Left hindlimb (tissue), 1 donor: ENCODE results near the gene SLC39A8.
"Not testable (repeated sequence)": the region's sequence is repeated elsewhere in the genome, so short reads cannot be mapped to it uniquely, and the experiment has no call there.

Experiments used
- DNase-seq: peaks from one replicate; pipeline ENCODE4 v3.0.0-alpha.2; 2018

Gene SLC39A8

DNA sequence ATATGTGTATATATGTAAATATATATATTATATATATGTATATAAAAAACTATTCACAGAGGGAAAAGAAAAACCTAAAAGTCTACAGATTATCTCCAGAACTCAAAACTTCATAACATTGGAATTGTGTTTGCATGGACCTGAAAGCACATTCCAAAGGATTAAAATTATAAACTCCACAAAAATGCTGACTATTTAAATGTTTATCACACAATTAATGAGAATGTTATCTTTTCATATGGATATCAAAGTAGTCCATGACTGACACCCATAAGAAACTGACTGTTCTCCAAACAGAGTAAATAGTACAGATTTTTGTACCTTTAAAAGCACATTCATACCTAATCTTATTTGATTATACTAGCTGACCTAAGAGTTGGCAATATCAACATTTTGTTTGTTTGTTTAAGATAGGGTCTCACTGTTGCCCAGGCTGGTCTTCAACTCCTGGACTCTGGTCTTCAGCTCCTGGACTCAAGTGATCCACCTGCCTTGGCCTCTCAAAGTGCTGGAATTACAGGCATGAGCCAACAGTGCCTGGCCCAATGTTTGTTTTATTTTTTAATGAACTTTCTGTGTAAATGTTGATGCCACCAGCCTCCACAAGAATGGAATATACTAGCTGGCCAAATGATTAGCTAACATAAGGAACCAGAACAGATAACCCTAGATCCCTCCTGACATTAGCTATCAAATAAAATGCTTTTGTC, 50.0 kb downstream of the SLC39A8 start:
- DNase-seq, result no peak

DNA sequence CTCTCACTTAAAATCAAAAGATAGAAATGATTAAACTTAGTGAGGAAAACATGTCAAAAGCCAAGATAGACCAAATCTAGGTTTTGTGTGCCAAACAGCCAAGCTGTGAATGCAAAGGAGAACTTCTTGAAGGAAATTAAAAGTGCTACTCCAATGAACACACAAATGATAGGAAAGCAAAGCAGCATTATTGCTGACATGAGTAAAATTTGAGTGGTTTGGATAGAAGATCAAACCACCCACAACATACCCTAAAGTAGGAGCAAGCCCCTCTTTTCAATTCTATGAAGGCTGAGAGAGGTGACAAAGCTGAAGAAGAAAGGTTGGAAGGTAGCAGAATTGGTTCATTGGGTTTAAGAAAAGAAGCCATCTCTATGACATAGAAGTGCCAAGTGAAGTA, 56.8 kb downstream of the SLC39A8 start:
- DNase-seq, result no peak

- no peak for DNase-seq
Observed at GRCh38 chr4:102285831-102286230, 59.5 kb downstream of the SLC39A8 start.

- no peak for DNase-seq
Observed at GRCh38 chr4:102281171-102281839, 64.0 kb downstream of the SLC39A8 start.

DNA sequence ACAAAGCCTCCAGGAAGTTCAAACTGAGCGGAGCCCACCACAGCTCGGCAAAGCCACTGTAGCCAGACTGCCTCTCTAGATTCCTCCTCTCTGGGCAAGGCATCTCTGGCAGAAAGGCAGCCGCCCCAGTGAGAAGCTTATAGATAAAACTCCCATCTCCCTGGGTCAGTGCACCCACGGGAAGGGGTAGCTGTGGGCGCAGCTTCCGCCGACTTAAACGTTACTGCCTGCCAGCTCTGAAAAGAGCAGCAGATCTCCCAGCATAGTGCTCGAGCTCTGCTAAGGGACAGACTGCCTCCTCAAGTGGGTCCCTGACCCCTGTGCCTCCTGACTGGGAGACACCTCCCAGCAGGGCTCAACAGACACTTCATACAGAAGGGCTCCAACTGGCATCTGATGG, 72.0 kb downstream of the SLC39A8 start:
- not testable (repeated sequence) for DNase-seq

DNA sequence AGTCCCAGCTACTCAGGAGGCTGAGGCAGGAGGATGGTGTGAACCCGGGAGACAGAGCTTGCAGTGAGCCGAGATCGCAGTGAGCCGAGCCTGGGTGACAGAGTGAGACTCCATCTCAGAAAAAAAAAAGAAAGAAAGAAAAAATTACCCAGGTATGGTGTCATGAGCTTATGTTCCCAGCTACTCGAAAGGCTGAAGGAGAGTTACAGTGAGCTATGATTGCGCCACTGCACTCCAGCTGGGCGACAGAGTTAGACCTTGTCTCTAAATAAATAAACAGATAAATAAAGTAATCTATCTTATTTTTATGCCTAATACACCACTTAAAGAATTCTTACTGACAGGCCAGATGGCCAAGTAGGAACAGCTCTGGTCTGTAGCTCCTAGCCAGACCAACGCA, 73.0 kb downstream of the SLC39A8 start:
- no peak for DNase-seq

DNA sequence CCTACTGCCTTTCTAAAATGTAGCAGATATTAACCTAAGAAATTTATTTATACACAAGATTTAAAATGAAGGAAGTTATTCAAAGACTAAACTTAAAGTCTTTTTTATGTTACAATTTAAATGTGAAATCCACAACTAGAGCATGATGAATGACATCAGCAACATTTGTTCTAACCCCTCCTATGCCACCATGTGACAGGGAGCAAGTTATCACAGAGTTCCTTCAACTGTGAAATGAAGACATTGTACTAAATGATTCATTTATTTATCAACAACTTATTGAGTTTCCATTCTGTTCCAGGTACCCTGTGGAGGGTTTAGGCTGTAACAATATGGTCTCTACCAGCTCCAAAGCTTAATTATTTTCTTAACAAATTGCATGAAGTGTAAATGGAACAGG, 76.9 kb downstream of the SLC39A8 start:
- DNase-seq, result no peak

GRCh38 chr4:102263024-102263787, 82.1 kb downstream of the SLC39A8 start:
- DNase-seq, result no peak

DNA sequence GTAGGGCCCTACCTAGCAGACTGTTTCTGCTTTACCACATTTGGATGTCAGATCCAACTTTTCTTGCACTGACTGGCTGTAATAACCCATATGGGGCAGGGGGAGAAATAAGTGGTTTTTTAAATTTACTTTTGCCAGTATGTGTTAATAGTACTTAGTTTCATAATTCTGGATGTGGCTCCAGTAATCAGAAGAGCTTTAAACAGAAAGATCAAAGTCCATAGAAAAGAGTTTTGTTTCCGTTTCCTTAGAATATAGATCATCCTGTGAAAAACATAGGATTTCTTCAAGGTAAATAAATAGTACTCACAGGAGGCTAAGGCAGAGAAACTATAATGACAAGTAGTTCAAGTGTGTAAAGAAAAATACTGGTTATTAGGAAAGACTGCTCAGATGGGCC, 85.6 kb downstream of the SLC39A8 start:
- DNase-seq, result no peak

GRCh38 chr4:102259081-102259480, 86.2 kb downstream of the SLC39A8 start:
- no peak for DNase-seq

DNA sequence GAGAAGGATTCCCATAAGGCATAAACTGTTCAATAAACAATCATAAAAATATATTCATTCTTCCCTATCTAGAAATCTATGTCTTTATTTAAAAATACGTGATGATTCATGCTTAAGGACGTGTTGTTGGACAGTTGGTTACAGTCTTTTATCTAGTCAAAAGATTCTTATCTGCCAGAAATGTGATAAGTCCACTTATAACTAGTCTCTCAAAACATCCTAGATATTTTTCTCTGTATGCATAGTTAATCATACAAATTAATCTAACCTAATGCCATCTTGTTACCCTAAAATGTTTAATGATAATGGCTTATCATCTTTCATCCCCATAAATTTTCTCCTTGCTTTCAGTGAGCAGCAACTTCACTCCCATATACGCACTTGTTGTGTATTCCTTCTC, 89.0 kb downstream of the SLC39A8 start:
- no peak for DNase-seq

DNA sequence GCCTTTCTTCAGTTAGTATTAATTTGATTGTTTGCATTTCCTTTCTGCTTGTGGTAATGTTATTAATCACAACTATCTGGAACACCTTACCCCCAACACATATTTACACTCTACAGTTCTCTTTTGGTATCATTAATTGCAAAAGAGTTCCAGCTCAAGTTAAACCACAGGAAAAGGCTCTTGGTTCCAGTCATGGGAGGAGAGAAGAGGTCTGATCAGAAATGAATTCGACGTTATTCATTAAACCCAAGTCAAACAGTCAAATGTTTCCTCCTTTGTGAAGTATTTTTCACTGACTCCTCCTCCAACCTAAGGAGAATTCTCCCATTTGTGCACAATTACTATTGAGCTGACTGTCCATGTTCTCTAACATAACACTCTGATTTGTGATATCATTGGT, 91.4 kb downstream of the SLC39A8 start:
- no peak for DNase-seq

DNA sequence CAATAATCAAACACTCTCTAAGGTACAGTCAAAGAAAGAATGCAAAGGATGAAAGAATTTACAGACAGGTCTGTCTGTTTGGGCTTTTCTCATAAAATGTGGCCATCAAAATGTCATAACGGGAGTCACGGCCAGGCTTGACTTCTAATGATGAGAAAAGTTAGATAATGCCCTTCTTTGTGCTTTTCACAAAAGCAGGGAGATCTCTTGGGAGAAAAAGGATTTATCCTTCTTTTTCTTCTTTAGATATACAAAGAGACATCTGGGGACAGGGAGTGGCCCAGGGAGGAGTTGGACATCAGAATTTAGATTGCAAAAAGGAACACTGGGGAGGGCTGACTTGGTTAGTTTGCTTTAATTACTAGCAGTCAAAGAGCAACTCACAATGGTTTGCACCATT, 93.1 kb downstream of the SLC39A8 start:
- no peak for DNase-seq

DNA sequence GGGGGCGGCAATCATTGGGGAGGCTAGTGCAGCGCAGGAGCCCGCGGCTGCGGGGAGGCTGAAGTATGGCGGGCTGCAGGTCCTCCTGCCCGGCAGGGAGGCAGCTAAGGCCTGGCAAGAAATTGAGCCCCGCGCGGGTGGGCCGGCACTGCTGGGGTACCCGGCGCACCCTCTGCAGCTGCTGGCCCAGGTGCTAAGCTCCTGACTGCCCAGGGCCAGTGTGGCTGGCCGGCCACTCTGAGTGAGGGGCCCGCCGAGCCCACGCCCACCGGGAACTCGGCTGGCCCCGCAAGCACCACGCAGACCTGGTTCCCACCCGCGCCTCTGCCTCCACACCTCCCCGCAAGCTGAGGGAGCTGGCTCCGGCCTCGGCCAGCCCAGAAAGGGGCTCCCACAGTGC, 94.9 kb downstream of the SLC39A8 start:
- DNase-seq, result no peak

- DNase-seq, result no peak
Observed at GRCh38 chr4:102247041-102247440, 98.2 kb downstream of the SLC39A8 start.

DNA sequence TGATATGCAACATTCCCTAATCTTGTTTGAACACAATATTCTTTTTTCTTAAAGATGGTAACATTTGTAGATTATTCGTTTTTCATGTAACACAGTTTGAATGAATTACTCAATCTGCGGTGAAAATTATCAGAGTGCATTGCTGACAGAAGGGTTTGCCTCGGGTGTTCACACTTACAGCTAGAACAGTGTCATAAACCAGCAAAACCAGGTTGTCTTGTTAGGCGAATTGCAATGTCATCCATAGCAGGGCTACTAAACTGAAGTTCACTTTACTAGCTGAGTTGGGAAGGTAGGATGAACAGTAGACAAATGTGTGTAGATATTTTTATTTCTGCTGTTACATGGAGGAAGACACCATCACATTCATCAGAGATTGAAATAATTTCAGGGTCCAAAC, 98.9 kb downstream of the SLC39A8 start:
- no peak for DNase-seq

- no peak for DNase-seq
Observed at GRCh38 chr4:102244878-102245535, 100.3 kb downstream of the SLC39A8 start.

DNA sequence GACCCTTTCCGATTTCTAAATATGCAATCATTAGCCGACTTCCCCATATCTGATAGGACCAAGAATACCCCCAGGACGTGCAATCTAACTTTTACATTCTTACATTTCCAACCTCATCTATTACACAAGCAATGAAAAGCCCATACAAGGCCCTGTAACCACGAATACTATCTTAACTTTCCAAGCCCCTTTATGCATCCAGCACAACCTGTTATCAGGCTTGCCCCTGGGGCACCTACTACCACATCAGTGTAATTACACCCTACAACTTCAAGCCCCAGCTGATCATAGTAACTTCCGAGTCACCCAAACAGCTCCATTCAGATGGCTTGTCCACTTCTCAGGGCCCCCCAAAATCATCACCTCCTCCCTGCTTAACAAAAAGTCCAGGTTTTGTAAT, 102.0 kb downstream of the SLC39A8 start:
- DNase-seq, result not testable (repeated sequence)

GRCh38 chr4:102234243-102234838, 110.9 kb downstream of the SLC39A8 start:
- DNase-seq, result no peak

DNA sequence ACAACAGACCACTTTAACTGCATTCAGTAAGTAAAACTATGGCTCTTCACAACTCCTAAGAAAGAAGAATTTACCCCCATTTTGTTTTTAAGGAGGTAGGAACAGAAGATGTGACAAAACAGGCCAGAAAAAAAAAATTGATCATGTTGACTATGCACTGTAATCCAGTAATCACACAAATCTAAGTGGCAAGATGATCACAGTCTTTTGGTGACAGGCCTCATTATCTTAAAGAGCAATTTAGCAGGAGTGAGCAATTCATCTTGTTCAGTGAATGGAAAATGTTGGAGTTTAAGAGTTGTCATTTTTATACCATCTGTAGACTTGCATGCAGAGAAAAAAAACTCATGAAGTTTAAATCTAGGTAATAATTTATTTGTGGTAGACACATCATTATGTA, 115.1 kb downstream of the SLC39A8 start:
- DNase-seq, result no peak

GRCh38 chr4:102227388-102227787, 117.9 kb downstream of the SLC39A8 start:
- DNase-seq, result no peak

DNA sequence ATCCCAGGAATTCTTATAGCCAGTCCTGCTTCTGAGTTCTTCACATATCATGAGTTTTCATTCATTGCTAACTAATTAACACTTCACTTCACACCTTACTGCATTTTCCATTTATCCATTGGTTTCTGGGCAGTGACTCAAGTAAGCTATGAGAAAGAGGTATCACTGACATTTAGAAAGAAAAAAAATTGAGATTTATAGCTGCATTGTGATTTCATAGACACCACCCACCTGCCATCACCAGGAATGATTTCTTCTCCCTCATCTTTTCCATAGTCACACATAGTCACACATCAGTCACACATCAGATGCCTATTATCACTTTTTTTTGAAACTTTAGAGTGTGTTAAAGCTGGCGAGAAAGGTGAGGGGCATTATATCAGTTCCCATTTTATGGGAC, 121.8 kb downstream of the SLC39A8 start:
- DNase-seq, result no peak

DNA sequence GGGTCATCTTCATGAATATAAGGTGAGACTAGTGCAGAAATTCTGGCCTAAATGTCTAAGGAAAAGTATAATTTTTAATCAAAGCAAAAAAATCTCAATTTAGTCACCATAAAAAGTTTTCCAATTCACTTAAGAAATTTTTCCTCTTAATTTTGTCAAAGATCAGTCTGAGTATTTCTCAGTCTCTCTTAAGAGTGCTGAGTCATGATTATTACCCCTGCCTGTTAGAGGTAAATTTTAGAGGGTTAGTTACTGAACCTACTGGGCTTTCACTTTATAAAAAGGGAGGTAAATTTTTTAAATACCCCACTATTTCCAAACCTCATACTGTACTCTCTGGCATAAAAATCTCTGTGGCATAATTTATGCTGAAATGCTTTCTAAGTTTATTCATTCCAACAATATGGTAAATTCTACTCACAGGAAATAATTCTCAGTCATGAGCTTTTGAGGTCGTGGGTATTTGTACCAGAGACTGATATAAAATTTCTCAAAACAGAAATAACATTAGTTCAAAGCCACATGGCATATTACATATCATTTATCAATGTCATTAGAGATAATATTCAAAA, 122.4 kb downstream of the SLC39A8 start:
- no peak for DNase-seq
